T-helper 2 cell treated with Interferon-gamma antibody and Interleukin-4, amounts not matched to agents 5 μg/mL and 100 μg/mL, for 36 hours (primary cell): Measurements from ENCODE around the gene WNK2.
"Not testable (repeated sequence)": the region's sequence is repeated elsewhere in the genome, so short reads cannot be mapped to it uniquely, and the experiment has no call there.

Experiments
- DNase-seq: peaks from one replicate; pipeline ENCODE4 v3.0.0; 2021; ENCODE audit warnings: low spot score
- H3K27ac Mint-ChIP-seq: one replicate; pipeline ENCODE4 v1.8.0; 2021; ENCODE audit warnings: mild to moderate bottlenecking, mixed read lengths
- H3K27me3 Mint-ChIP-seq: one replicate; pipeline ENCODE4 v1.8.0; 2021; ENCODE audit warnings: low read depth, mixed read lengths
- H3K36me3 Mint-ChIP-seq: one replicate; pipeline ENCODE4 v1.8.0; 2021; ENCODE audit warnings: low read depth, mixed read lengths
- H3K4me1 Mint-ChIP-seq: one replicate; pipeline ENCODE4 v1.8.0; 2021; ENCODE audit warnings: low read depth, mixed read lengths
- H3K4me3 Mint-ChIP-seq: one replicate; pipeline ENCODE4 v1.8.0; 2022; ENCODE audit warnings: mild to moderate bottlenecking, moderate library complexity, mixed read lengths
- H3K9me3 Mint-ChIP-seq: one replicate; pipeline ENCODE4 v1.8.0; 2021; ENCODE audit warnings: mixed read lengths

WNK2 gene

GRCh38 chr9:93341820-93342219 is 157.9 kb downstream of the WNK2 start:
- H3K27me3 Mint-ChIP-seq, result peaks cover 42% of the 10 kb centered on the region
- H3K36me3 Mint-ChIP-seq, DNase-seq, H3K4me3 Mint-ChIP-seq, H3K4me1 Mint-ChIP-seq, H3K27ac Mint-ChIP-seq: not testable (repeated sequence)
- peaks cover 26% of the 10 kb centered on the region for H3K9me3 Mint-ChIP-seq

DNA sequence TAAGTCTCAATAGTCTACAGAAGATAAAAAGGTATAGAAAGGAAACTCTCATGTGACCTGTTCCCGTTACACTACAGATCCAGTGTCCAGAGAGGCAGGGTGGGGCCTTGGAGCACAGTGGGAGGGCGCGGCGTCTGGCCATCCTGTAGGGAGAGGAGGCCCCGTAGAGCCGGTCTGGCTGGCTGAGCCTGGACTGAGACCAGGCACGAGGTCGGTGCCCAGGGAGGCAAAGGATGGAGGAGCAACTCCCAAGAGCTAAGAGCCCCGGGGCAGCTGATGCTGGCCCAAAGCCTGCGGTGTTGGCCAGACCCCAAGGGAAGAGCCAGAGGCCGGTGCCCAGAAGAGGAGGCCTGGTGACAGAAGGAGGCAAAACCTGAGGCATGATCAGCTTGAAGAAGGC is 158.5 kb downstream of the WNK2 start:
- peaks cover 21% of the 10 kb centered on the region for H3K9me3 Mint-ChIP-seq
- not testable (repeated sequence) for DNase-seq, H3K4me1 Mint-ChIP-seq, H3K27ac Mint-ChIP-seq, H3K4me3 Mint-ChIP-seq, H3K36me3 Mint-ChIP-seq
- H3K27me3 Mint-ChIP-seq, result peaks cover 47% of the 10 kb centered on the region

DNA sequence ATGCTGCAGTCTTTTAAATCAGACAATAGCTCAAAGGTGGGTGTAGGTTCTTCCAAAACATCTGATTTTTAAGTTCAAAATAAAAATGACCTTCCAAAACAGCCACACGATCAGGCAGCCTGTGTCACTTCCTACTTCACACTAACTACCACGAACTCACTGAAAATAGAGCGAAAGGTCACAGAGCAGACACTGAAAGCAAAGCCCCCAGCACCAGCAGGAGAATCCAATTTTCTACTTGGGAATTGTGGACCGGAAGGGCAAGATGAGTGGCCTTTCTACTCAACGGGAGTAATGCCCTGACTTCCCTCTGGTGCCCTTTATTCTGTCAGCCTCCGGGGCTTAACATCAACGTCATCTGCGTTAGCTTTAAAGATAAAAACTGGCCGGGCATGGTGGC is 159.7 kb downstream of the WNK2 start:
- Mint-ChIP-seq H3K9me3 (peaks cover 10% of the 10 kb centered on the region), H3K36me3 (peaks cover 2% of the 10 kb centered on the region), H3K27ac (no peak overlapping the region), H3K4me3 (no peak overlapping the region), H3K27me3 (peaks cover 60% of the 10 kb centered on the region), H3K4me1 (peaks cover 5% of the 10 kb centered on the region)
- DNase-seq, result no peak

DNA sequence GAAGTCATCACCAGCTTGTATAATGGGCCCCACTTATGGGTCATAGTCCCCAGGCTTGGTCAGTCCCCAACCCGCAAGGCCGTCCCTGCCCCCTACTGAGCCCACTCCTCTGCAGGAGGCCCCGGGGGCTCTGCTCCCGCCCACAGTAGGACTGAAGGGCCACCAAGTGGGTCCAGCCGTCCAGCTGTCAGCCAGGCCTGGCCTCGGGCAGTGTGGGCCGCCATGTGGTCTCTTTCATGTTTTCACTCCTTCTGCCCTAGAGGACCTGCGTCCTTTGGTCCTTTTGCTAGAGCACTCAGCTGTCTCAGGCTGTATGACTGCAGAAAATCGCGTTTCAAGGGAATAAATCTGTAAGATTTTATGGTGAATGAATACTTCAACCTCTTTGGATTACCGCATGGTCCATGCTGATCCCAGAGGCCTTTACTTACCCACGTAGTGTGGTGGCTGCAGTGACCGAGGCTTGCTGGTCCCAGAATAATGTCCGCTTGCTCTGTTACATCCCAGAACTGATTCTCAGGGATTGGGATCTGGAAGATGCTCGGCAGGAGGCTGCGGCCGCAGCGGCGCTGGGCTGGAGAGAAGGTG is 161.8 kb downstream of the WNK2 start:
- Mint-ChIP-seq H3K27me3 (peaks cover 66% of the 10 kb centered on the region), H3K36me3 (peaks cover 2% of the 10 kb centered on the region), H3K27ac (no peak overlapping the region), H3K9me3 (no peaks in the 10 kb centered on the region), H3K4me1 (peaks cover 5% of the 10 kb centered on the region), H3K4me3 (no peak overlapping the region)
- DNase-seq, result no peak

- Mint-ChIP-seq H3K9me3 (no peaks in the 10 kb centered on the region), H3K27me3 (peaks cover 64% of the 10 kb centered on the region), H3K27ac (no peak overlapping the region), H3K36me3 (peaks cover 2% of the 10 kb centered on the region), H3K4me3 (peak overlapping the region; percentile 69), H3K4me1 (peaks cover 5% of the 10 kb centered on the region)
- no peak for DNase-seq
Measured at GRCh38 chr9:93346231-93347112, 162.5 kb downstream of the WNK2 start.

DNA sequence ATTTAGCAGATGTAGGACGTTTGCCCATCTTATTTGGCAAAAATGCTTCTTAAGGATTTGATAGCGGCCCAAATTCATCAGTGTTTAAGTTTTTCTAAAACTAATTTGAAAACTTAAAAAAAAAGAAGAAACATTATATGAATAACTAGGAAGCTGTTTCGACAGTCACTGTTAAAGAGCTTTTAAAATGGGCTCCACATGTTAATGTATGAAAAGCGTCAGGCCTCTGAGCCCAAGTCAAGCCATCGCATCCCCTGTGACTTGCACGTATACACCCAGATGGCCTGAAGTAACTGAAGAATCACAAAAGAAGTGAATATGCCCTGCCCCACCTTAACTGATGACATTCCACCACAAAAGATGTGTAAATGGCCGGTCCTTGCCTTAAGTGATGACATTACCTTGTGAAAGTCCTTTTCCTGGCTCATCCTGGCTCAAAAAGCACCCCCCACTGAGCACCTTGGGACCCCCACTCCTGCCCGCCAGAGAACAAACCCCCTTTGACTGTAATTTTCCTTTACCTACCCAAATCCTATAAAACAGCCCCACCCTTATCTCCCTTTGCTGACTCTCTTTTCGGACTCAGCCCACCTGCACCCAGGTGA is 163.5 kb downstream of the WNK2 start:
- not testable (repeated sequence) for H3K4me3 Mint-ChIP-seq, H3K4me1 Mint-ChIP-seq, H3K36me3 Mint-ChIP-seq, H3K9me3 Mint-ChIP-seq, H3K27ac Mint-ChIP-seq, DNase-seq
- peaks cover 62% of the 10 kb centered on the region for H3K27me3 Mint-ChIP-seq

DNA sequence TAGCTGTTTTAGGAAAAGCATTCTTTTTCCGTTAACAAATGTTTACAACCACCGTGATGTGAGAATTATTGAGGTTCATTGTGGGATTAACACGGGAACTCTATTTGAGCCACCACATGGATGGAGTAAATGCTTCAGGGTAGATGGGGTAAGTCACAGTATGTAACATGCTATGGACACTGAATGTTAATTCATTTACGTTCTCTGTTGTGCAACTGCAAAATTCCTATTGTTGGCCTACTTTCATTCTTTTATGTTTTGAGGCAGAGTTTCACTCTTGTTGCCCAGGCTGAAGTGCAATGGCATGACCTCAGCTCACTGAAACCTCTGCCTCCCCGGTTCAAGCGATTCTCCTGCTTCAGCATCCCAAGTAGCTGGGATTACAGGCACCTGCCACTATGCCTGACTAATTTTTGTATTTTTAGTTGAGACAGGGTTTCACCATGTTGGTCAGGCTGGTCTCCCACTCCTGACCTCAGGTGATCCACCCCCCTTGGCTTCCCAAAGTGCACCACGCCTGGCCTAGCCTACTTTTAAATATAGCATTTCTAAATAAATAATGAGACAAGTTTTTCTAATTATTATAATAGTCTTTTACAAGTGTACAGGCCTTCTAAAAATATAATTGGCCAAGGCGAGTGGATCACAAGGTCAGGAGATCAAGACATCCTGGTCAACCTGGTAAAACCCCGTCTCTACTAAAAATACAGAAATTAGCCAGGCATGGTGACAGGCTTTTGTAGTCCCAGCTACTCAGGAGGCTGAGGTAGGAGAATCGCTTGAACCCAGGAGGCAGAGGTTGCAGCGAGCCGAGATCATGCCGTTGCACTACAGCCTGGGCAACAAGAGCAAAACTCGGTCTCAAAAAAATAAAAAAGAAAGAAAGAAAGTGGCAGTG is 169.7 kb downstream of the WNK2 start:
- DNase-seq, H3K36me3 Mint-ChIP-seq, H3K4me3 Mint-ChIP-seq, H3K27me3 Mint-ChIP-seq, H3K4me1 Mint-ChIP-seq, H3K27ac Mint-ChIP-seq, H3K9me3 Mint-ChIP-seq: not testable (repeated sequence)

DNA sequence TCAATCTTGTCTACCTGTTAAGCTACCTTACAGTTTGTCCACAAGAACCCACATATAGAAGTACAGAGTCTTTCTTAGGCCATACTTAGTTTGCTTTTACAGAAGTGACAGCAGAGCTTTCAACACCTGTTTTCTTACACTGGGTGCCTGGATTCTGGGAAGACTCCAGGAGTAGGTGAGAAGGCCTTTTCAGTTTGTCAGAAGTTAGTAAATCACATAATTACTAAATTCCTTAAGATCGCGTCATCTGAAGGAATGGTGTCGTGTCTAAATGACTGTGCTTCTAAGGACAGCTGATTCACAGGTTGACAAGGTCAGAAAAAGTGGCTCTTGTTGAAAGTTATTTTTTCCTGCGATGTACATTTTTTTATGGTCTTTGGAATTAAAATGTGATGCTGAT is 170.5 kb downstream of the WNK2 start:
- H3K27me3 Mint-ChIP-seq, result no peaks in the 10 kb centered on the region
- peaks cover 6% of the 10 kb centered on the region for H3K4me1 Mint-ChIP-seq
- no peak for DNase-seq
- H3K4me3 Mint-ChIP-seq, result no peak overlapping the region
- no peak overlapping the region for H3K27ac Mint-ChIP-seq
- H3K36me3 Mint-ChIP-seq, result no peaks in the 10 kb centered on the region
- no peaks in the 10 kb centered on the region for H3K9me3 Mint-ChIP-seq

- Mint-ChIP-seq H3K36me3 (no peaks in the 10 kb centered on the region), H3K9me3 (peaks cover 10% of the 10 kb centered on the region), H3K4me1 (peaks cover 6% of the 10 kb centered on the region), H3K27me3 (no peaks in the 10 kb centered on the region), H3K4me3 (no peak overlapping the region), H3K27ac (no peak overlapping the region)
- DNase-seq, result no peak
Measured at GRCh38 chr9:93355827-93356226, 171.9 kb downstream of the WNK2 start.

DNA sequence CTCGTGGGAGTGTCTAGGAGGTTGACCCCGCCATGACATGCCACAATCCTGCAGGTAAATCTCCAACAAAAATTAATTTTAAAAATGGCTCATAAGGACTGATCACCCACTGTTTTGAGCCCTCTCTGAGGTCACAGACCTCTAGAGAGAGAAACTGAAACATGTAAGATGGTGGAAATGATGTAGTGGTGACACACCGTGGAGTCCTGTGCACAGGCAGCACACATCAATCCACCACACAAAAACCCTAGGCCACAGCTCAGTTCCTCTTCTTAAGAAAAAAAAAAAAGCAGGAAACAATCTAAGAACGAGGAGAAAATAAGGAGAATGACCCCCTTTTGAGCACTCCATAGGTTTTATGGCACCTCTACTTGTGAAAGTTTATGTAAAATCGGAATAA is 173.7 kb downstream of the WNK2 start:
- H3K9me3 Mint-ChIP-seq, result peaks cover 25% of the 10 kb centered on the region
- no peak for DNase-seq
- H3K4me1 Mint-ChIP-seq, result peaks cover 6% of the 10 kb centered on the region
- H3K27me3 Mint-ChIP-seq, result no peaks in the 10 kb centered on the region
- no peaks in the 10 kb centered on the region for H3K36me3 Mint-ChIP-seq
- H3K27ac Mint-ChIP-seq, result peak overlapping the region; percentile 4
- no peak overlapping the region for H3K4me3 Mint-ChIP-seq

DNA sequence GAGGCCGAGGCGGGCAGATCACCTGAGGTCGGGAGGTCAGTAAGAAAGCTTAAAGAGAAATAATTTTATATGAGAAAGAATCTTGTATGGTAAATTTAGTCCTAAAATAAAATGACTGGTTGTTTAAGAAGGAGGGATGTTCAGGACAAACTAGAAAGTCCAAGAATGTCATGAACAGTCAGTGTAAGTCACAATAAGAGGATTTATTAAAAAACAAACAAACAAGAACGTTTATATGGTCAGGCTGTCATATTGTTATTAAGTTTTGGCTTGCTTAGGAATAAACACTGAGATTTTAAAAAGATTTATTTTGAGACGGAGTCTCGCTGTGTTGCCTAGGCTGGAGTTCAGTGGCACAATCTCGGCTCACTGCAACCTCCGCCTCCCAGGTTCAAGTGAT is 176.0 kb downstream of the WNK2 start:
- H3K4me1 Mint-ChIP-seq, H3K27ac Mint-ChIP-seq, H3K4me3 Mint-ChIP-seq, H3K36me3 Mint-ChIP-seq, H3K27me3 Mint-ChIP-seq, DNase-seq: not testable (repeated sequence)
- H3K9me3 Mint-ChIP-seq, result peaks cover 29% of the 10 kb centered on the region

DNA sequence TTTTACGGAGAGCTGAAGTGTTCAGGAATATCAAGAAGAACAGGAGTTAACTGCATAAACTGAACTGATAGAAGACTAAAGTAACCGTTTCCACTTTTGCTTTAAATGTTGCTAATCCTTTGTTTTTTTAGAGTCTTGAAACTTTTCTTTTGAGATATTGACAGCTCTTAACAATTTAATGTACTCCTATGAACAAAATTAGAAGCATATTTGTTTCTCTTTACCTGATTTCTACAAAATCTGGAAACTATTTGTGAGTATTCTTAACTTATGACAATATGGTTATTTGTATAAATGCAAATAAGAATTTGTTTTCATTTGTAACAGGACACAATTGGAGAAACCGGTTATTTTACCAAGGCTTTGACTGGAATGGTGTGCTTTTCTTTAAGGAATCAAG is 178.1 kb downstream of the WNK2 start:
- no peaks in the 10 kb centered on the region for H3K27me3 Mint-ChIP-seq
- no peak overlapping the region for H3K27ac Mint-ChIP-seq
- H3K4me3 Mint-ChIP-seq, result no peak overlapping the region
- no peaks in the 10 kb centered on the region for H3K36me3 Mint-ChIP-seq
- DNase-seq, result no peak
- peaks cover 29% of the 10 kb centered on the region for H3K9me3 Mint-ChIP-seq
- H3K4me1 Mint-ChIP-seq, result peaks cover 6% of the 10 kb centered on the region

- Mint-ChIP-seq H3K27me3 (peaks cover 3% of the 10 kb centered on the region), H3K36me3 (no peaks in the 10 kb centered on the region), H3K27ac (no peak overlapping the region), H3K4me1 (no peaks in the 10 kb centered on the region), H3K9me3 (peaks cover 25% of the 10 kb centered on the region), H3K4me3 (no peak overlapping the region)
- DNase-seq, result no peak
Measured at GRCh38 chr9:93364734-93365426, 180.9 kb downstream of the WNK2 start.
